ENCODE results near the gene SRP9. TPM values are rescaled to one million over a fixed set of nuclear protein-coding genes. Genes with fewer than 3 reads are reported as not detected.
A peak's percentile ranks its signal among the peaks of the same experiment; 100 is the strongest.

The SRP9 gene
- total and polyA plus RNA-seq, 4 experiments from 2014 or later = 141 to 500 (median 220) TPM

DNA sequence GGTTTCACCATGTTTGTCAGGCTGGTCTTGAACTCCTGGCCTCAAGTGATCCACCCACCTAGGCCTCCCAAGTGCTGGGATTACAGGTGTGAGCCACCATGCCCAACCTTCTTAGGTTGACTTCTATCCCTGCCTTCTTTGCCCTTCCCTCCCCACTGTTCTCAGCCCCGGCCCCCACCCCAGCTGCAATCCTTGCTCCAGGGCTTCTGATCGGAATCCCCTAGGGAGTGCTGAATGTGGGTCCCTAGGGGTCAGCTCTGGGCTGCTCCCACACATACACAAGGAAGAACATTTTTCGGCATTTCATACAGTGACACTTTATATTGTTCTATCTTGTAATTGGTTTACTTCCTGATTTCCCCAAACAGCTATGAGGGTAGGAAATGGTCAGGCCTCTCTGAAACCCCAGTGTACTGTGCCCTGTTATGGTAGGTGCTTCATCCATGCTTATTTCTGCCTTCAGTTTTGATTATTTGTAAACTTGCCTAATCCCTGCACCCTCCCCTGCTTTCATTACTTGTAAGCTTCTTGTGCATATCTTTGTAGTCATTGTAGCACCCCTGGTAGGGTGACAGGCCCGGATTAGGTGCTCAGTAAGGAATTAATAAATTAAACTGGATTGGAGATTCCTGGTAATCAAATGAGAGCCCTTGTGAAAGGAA lies 5.8 kb upstream of the SRP9 start:
- no peak for DNase-seq
- ChIA-PET POLR2A (ENCODE audit: partially characterized antibody) (interaction anchor here (1.2 kb wide), 1 partner anchor 109 kb away, joined by 3 read pairs; no protein-coding TSS in a partner anchor), CTCF (ENCODE audit: partially characterized antibody) (interaction anchor here (0.7 to 0.9 kb wide), 3 partner anchors 9 to 346 kb away, joined by 3 to 4 read pairs (median 4); no protein-coding TSS in a partner anchor)
- Mint-ChIP-seq H3K4me3 (no peak overlapping the region), H3K27ac (peak overlapping the region in 1 of 7 donors; percentile 20), H3K9me3 (no peaks in the 10 kb centered on the region), H3K27me3 (peaks cover 0 to 2% of the 10 kb centered on the region in 2 donors), H3K36me3 (peaks cover 0 to 3% of the 10 kb centered on the region in 2 donors), H3K4me1 (peaks cover 0 to 11% (median 0%) of the 10 kb centered on the region in 4 donors)
- Histone ChIP-seq H3K27ac (ENCODE audit: low read depth, low read length) (no peak overlapping the region), H3K4me1 (ENCODE audit: insufficient read depth, low read length) (peaks cover 7% of the 10 kb centered on the region), H3K9me3 (ENCODE audit: control insufficient read depth in 1 of 2, low read length in 2 of 2) (no peaks in the 10 kb centered on the region), H3K36me3 (ENCODE audit: insufficient read depth, low read length) (no peaks in the 10 kb centered on the region), H3K27me3 (ENCODE audit: insufficient read depth, low read length) (no peaks in the 10 kb centered on the region), H3K4me3 (ENCODE audit: low read length in 2 of 2) (no peak overlapping the region)
- intact Hi-C loops (cut with micrococcal nuclease) = no loop called here

DNA sequence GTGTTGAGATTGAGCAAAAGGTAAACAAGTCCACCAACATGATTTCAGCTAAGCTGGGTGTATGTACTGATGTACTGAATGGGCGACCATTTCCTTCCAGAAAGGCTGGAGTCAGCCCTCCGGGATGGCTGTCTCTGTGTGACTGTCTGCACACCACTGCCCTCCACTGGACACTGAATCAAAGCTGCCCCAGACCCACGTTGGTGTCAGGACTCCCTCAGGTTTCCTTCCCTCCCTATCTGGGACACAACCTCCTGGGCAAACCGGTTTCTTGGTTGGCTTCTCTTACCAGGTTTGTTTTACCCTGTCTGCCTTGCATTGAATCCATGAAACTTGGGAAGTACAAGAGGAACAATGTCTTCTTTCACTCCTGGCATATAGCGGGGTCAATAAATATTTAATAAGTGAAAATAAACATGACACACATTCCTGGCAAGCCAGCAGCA lies 5.3 kb upstream of the SRP9 start:
- H3K4me1 Mint-ChIP-seq = peaks cover 0 to 11% (median 0%) of the 10 kb centered on the region in 4 donors
- peaks cover 13% of the 10 kb centered on the region for H3K4me1 ChIP-seq (ENCODE audit: insufficient read depth, low read length)
- peaks cover 0 to 2% of the 10 kb centered on the region in 2 donors for H3K27me3 Mint-ChIP-seq
- DNase-seq = no peak
- no peak overlapping the region for H3K4me3 ChIP-seq (ENCODE audit: low read length in 2 of 2)
- peaks cover 0 to 3% of the 10 kb centered on the region in 2 donors for H3K36me3 Mint-ChIP-seq
- POLR2A ChIA-PET (ENCODE audit: partially characterized antibody) = interaction anchor here (1.2 kb wide), 1 partner anchor 108 kb away, joined by 3 read pairs; no protein-coding TSS in a partner anchor
- no peak overlapping the region for H3K27ac ChIP-seq (ENCODE audit: low read depth, low read length)
- intact Hi-C loops (cut with micrococcal nuclease) = no loop called here
- no peaks in the 10 kb centered on the region for H3K36me3 ChIP-seq (ENCODE audit: insufficient read depth, low read length)
- H3K4me3 Mint-ChIP-seq = no peak overlapping the region
- no peaks in the 10 kb centered on the region for H3K9me3 Mint-ChIP-seq
- no peaks in the 10 kb centered on the region for H3K9me3 ChIP-seq (ENCODE audit: control insufficient read depth in 1 of 2, low read length in 2 of 2)
- peak overlapping the region in 1 of 7 donors; percentile 24 for H3K27ac Mint-ChIP-seq
- H3K27me3 ChIP-seq (ENCODE audit: insufficient read depth, low read length) = no peaks in the 10 kb centered on the region
- CTCF ChIA-PET (ENCODE audit: partially characterized antibody) = interaction anchor here (0.8 to 0.9 kb wide), 2 partner anchors 9 to 299 kb away, joined by 4 read pairs; no protein-coding TSS in a partner anchor

- Histone ChIP-seq H3K4me3 (ENCODE audit: low read length in 2 of 2) (no peak overlapping the region), H3K36me3 (ENCODE audit: insufficient read depth, low read length) (no peaks in the 10 kb centered on the region), H3K9me3 (ENCODE audit: control insufficient read depth in 1 of 2, low read length in 2 of 2) (no peaks in the 10 kb centered on the region), H3K27me3 (ENCODE audit: insufficient read depth, low read length) (no peaks in the 10 kb centered on the region), H3K27ac (ENCODE audit: low read depth, low read length) (no peak overlapping the region), H3K4me1 (ENCODE audit: insufficient read depth, low read length) (peaks cover 13% of the 10 kb centered on the region)
- no peak overlapping the region for H3K4me3 Mint-ChIP-seq
- peak overlapping the region in 2 of 7 donors; percentile 19 to 37 for H3K27ac Mint-ChIP-seq
- CTCF ChIA-PET (ENCODE audit: partially characterized antibody) = no interaction called here
- POLR2A ChIA-PET (ENCODE audit: partially characterized antibody) = interaction anchor here (1.2 kb wide), 1 partner anchor 108 kb away, joined by 3 read pairs; no protein-coding TSS in a partner anchor
- intact Hi-C loops (cut with micrococcal nuclease) = no loop called here
- no peaks in the 10 kb centered on the region for H3K9me3 Mint-ChIP-seq
- H3K36me3 Mint-ChIP-seq = peaks cover 0 to 3% of the 10 kb centered on the region in 2 donors
- peaks cover 0 to 11% (median 0%) of the 10 kb centered on the region in 4 donors for H3K4me1 Mint-ChIP-seq
- H3K27me3 Mint-ChIP-seq = peaks cover 0 to 2% of the 10 kb centered on the region in 2 donors
- DNase-seq = no peak
Measured at GRCh38 chr1:225772848-225773247, 4.8 kb upstream of the SRP9 start.

DNA sequence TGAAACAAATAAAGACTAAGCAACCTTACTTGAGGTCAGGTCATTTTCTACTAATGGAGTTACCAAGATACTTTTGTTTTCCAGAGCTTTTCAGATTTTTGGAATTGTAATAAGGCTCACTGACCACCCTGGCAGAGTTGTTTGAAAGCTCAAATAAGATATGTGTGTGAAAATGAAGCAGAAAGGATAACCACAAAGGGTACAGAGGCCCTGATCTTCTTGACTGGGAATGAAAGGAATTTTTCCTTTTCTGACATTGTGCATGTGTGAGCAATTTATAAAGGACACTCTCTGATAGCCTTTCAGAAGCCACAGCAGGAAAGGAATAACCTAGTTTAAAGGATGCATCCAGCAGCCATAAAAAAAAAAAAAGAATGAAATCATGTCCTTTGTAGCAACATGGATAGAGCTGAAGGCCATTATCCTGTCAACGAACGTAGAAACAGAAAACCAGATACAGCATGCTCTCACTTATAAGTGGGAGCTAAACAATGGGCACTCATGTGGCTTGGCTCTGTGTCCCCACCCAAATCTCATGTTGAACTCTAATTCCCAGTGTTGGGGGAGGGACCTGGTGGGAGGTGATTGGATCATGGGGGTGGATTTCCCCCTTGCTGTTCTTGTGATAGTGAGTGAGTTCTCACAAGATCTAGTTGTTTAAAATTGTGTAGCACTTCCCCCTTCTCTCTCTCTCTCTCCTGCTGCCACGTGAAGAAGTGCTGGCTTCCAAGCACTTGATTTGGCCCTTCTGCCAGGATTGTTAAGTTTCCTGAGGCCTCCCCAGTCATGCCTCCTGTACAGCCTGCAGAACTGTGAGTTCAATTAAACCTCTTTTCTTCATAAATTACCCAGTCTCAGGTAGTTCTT lies 3.1 kb upstream of the SRP9 start:
- Mint-ChIP-seq H3K4me1 (peaks cover 0 to 13% (median 1%) of the 10 kb centered on the region in 4 donors), H3K4me3 (no peak overlapping the region), H3K27me3 (peaks cover 0 to 2% of the 10 kb centered on the region in 2 donors), H3K9me3 (no peaks in the 10 kb centered on the region), H3K27ac (peak overlapping the region in 2 of 7 donors; percentile 57 to 61), H3K36me3 (peaks cover 3% of the 10 kb centered on the region in 2 donors)
- H3K9me3 ChIP-seq (ENCODE audit: control insufficient read depth in 1 of 2, low read length in 2 of 2) = no peaks in the 10 kb centered on the region
- ChIA-PET CTCF (ENCODE audit: partially characterized antibody) (interaction anchor here (0.5 kb wide), 1 partner anchor 1320 kb away, joined by 4 read pairs; no protein-coding TSS in a partner anchor), POLR2A (ENCODE audit: partially characterized antibody) (interaction anchor here (1.8 kb wide), 1 partner anchor 108 kb away, joined by 5 read pairs; the partner anchor contains the start of gene TMEM63A)
- H3K4me1 ChIP-seq (ENCODE audit: insufficient read depth, low read length) = peaks cover 26% of the 10 kb centered on the region
- no peaks in the 10 kb centered on the region for H3K36me3 ChIP-seq (ENCODE audit: insufficient read depth, low read length)
- no peak for DNase-seq
- H3K27ac ChIP-seq (ENCODE audit: low read depth, low read length) = no peak overlapping the region
- H3K27me3 ChIP-seq (ENCODE audit: insufficient read depth, low read length) = no peaks in the 10 kb centered on the region
- intact Hi-C loops (cut with micrococcal nuclease) = loop anchor here (5.0 kb wide), 4 partner anchors 73 to 347 kb away; partner anchors contain the start of gene LBR
- H3K4me3 ChIP-seq (ENCODE audit: low read length in 2 of 2) = no peak overlapping the region

DNA sequence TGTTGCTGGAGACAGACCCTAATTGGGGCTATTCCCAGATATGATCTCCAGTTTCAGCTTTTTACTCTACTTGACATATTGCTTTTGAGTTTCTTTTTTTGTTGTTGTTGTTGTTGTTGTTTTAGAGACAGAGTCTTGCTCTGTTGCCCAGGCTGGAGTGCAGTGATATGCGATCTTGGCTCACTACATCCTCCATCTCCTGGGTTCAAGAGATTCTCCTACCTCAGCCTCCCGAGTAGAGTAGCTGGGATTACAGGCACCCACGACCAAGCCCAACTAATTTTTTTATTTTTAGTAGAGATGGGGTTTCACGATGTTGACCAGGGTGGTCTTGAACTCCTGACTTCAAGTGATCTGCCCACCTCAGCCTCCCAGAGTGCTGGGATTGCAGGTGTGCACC lies 1.3 kb upstream of the SRP9 start:
- Histone ChIP-seq H3K9me3 (ENCODE audit: control insufficient read depth in 1 of 2, low read length in 2 of 2) (no peaks in the 10 kb centered on the region), H3K27me3 (ENCODE audit: insufficient read depth, low read length) (no peaks in the 10 kb centered on the region), H3K36me3 (ENCODE audit: insufficient read depth, low read length) (no peaks in the 10 kb centered on the region), H3K27ac (ENCODE audit: low read depth, low read length) (peak overlapping the region; percentile 94), H3K4me3 (ENCODE audit: low read length in 2 of 2) (no peak overlapping the region), H3K4me1 (ENCODE audit: insufficient read depth, low read length) (peaks cover 44% of the 10 kb centered on the region)
- POLR2A ChIA-PET (ENCODE audit: partially characterized antibody) = interaction anchor here (0.7 to 2.3 kb wide), 5 partner anchors 10 to 309 kb away, joined by 3 to 24 read pairs (median 5); partner anchors contain the start of gene TMEM63A
- Mint-ChIP-seq H3K27me3 (no peaks in the 10 kb centered on the region), H3K36me3 (peaks cover 10 to 11% of the 10 kb centered on the region in 2 donors), H3K9me3 (no peaks in the 10 kb centered on the region), H3K27ac (no peak overlapping the region), H3K4me1 (peaks cover 0 to 23% (median 16%) of the 10 kb centered on the region in 4 donors), H3K4me3 (no peak overlapping the region)
- intact Hi-C loops (cut with micrococcal nuclease) = loop anchor here (2.0 to 5.0 kb wide), 6 partner anchors 71 to 349 kb away; partner anchors contain the start of genes H3-3A and LBR
- no peak for DNase-seq
- CTCF ChIA-PET (ENCODE audit: partially characterized antibody) = interaction anchor here (0.8 to 1.6 kb wide), 5 partner anchors 12 to 224 kb away, joined by 3 read pairs; no protein-coding TSS in a partner anchor

DNA sequence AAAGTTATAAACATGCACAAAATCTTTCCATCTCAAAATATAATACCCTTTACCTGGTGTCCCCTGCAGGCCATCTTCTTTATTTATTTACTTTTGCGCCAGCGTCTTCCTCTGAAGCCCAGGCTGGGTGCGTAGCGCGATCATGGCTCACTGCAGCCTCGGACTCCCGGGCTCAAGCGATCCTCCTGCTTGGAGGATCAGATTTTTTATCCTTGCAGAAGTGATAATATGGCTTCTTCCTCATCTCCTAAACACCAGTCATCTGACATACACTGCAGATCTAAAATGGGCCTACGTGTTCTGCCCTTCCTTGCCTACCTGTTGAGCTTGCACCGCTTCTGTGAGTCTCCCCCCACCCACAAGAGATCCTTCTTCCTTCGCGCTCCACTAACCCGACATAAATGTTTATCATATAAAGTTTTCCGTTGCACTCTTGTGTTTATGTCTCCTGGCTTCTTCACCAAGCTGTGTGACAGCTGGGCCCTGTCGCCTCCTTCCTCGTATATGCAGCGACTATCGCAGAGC lies 506 bp upstream of the SRP9 start:
- Mint-ChIP-seq H3K27me3 (no peaks in the 10 kb centered on the region), H3K27ac (no peak overlapping the region), H3K4me3 (no peak overlapping the region), H3K9me3 (no peaks in the 10 kb centered on the region), H3K36me3 (peaks cover 10 to 13% of the 10 kb centered on the region in 2 donors), H3K4me1 (peaks cover 0 to 26% (median 21%) of the 10 kb centered on the region in 4 donors)
- H3K4me3 ChIP-seq (ENCODE audit: low read length in 2 of 2) = peak overlapping the region; percentile 43 to 94
- peak in 1 of 5 donors; percentile 42 for DNase-seq
- H3K27me3 ChIP-seq (ENCODE audit: insufficient read depth, low read length) = no peaks in the 10 kb centered on the region
- H3K36me3 ChIP-seq (ENCODE audit: insufficient read depth, low read length) = no peaks in the 10 kb centered on the region
- intact Hi-C loops (cut with micrococcal nuclease) = loop anchor here (1.0 to 5.0 kb wide), 12 partner anchors 33 to 350 kb away; partner anchors contain the start of genes EPHX1, H3-3A, LBR and PYCR2
- ChIA-PET CTCF (ENCODE audit: partially characterized antibody) (interaction anchor here (0.8 to 3.4 kb wide), 26 partner anchors 8 to 309 kb away, joined by 3 to 27 read pairs (median 4); partner anchors contain the start of genes EPHX1, PYCR2 and TMEM63A), POLR2A (ENCODE audit: partially characterized antibody) (interaction anchor here (0.7 to 4.3 kb wide), 47 partner anchors 8 to 351 kb away, joined by 3 to 78 read pairs (median 7); partner anchors contain the start of genes EPHX1, H3-3A, LBR and LEFTY1)
- no peaks in the 10 kb centered on the region for H3K9me3 ChIP-seq (ENCODE audit: control insufficient read depth in 1 of 2, low read length in 2 of 2)
- peak overlapping the region; percentile 94 for H3K27ac ChIP-seq (ENCODE audit: low read depth, low read length)
- H3K4me1 ChIP-seq (ENCODE audit: insufficient read depth, low read length) = peaks cover 50% of the 10 kb centered on the region

Data from CD4-positive, alpha-beta memory T cell (primary cell).